ENCODE data around the gene CENPV. TPM values are rescaled to one million over a fixed set of nuclear protein-coding genes. Genes with fewer than 3 reads are reported as not detected.
A peak's percentile ranks its signal among the peaks of the same experiment; 100 is the strongest.

Gene CENPV
- total and polyA plus RNA-seq, 2 of the 13 experiments (the other 11 are each of a cell fraction or from before 2014, with no cell fraction given): 193 to 292 TPM

DNA sequence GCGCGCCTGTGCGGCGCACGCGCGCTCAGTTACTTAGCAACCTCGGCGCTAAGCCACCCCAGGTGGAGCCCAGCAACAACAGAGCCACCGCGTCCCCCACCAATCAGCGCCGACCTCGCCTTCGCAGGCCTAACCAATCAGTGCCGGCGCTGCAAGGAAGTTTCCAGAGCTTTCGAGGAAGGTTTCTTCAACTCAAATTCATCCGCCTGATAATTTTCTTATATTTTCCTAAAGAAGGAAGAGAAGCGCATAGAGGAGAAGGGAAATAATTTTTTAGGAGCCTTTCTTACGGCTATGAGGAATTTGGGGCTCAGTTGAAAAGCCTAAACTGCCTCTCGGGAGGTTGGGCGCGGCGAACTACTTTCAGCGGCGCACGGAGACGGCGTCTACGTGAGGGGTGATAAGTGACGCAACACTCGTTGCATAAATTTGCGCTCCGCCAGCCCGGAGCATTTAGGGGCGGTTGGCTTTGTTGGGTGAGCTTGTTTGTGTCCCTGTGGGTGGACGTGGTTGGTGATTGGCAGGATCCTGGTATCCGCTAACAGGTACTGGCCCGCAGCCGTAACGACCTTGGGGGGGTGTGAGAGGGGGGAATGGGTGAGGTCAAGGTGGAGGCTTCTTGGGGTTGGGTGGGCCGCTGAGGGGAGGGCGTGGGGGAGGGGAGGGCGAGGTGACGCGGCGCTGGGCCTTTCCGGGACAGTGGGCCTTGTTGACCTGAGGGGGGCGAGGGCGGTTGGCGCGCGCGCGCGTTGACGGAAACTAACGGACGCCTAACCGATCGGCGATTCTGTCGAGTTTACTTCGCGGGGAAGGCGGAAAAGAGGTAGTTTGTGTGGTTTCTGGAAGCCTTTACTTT, 27.6 kb upstream of the CENPV start, which contains the start of gene UBB (continued):
- TF ChIP-seq, protein P1, sequence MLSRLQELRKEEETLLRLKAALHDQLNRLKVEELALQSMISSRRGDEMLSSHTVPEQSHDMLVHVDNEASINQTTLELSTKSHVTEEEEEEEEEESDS (CRISPR knock-in tag; IDR thresholded peaks at IDR 0.05; ENCODE audit: borderline replicate concordance): no peak
- TF ChIP-seq FIP1L1 (IDR thresholded peaks at IDR 0.05; ENCODE audit: borderline replicate concordance, insufficient read depth, low read depth, low read length) (no peak), MED1 (CRISPR knock-in tag; IDR thresholded peaks at IDR 0.05) (peak; percentile 73), RFX3 (CRISPR knock-in tag; IDR thresholded peaks at IDR 0.05) (peak; percentile 55; the same call in 1 of the 2 replicates), ZNF724P (CRISPR knock-in tag; IDR thresholded peaks at IDR 0.05; ENCODE audit: borderline replicate concordance) (0 out of 2 replicates have a peak, but pooled peaks have one; percentile 48), SAP130 (CRISPR knock-in tag; IDR thresholded peaks at IDR 0.05; ENCODE audit: low read depth) (peak; percentile 79), ZNF335 (CRISPR knock-in tag; IDR thresholded peaks at IDR 0.05) (no peak), XBP1 (CRISPR knock-in tag; IDR thresholded peaks at IDR 0.05) (0 out of 2 replicates have a peak, but pooled peaks have one; percentile 35), ZFP82 (CRISPR knock-in tag; IDR thresholded peaks at IDR 0.05; ENCODE audit: borderline replicate concordance) (0 out of 2 replicates have a peak, but pooled peaks have one; percentile 74), ZNF256 (CRISPR knock-in tag; conservative IDR thresholded peaks at IDR 0.05) (no peak; the same call in 1 of the 2 replicates), CCDC6 (CRISPR knock-in tag; IDR thresholded peaks at IDR 0.05) (no peak), ZIK1 (CRISPR knock-in tag; IDR thresholded peaks at IDR 0.05; ENCODE audit: borderline replicate concordance, low read depth) (no peak), ZNF616 (CRISPR knock-in tag; IDR thresholded peaks at IDR 0.05; ENCODE audit: low read depth) (no peak), SIN3A (IDR thresholded peaks at IDR 0.05; ENCODE audit: borderline replicate concordance, low read depth, low read length) (peak; percentile 40; the same call in 1 of the 2 replicates)
- TF ChIP-seq, protein P2, sequence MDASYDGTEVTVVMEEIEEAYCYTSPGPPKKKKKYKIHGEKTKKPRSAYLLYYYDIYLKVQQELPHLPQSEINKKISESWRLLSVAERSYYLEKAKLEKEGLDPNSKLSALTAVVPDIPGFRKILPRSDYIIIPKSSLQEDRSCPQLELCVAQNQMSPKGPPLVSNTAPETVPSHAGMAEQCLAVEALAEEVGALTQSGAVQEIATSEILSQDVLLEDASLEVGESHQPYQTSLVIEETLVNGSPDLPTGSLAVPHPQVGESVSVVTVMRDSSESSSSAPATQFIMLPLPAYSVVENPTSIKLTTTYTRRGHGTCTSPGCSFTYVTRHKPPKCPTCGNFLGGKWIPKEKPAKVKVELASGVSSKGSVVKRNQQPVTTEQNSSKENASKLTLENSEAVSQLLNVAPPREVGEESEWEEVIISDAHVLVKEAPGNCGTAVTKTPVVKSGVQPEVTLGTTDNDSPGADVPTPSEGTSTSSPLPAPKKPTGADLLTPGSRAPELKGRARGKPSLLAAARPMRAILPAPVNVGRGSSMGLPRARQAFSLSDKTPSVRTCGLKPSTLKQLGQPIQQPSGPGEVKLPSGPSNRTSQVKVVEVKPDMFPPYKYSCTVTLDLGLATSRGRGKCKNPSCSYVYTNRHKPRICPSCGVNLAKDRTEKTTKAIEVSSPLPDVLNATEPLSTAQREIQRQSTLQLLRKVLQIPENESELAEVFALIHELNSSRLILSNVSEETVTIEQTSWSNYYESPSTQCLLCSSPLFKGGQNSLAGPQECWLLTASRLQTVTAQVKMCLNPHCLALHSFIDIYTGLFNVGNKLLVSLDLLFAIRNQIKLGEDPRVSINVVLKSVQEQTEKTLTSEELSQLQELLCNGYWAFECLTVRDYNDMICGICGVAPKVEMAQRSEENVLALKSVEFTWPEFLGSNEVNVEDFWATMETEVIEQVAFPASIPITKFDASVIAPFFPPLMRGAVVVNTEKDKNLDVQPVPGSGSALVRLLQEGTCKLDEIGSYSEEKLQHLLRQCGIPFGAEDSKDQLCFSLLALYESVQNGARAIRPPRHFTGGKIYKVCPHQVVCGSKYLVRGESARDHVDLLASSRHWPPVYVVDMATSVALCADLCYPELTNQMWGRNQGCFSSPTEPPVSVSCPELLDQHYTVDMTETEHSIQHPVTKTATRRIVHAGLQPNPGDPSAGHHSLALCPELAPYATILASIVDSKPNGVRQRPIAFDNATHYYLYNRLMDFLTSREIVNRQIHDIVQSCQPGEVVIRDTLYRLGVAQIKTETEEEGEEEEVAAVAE (CRISPR knock-in tag; IDR thresholded peaks at IDR 0.05; ENCODE audit: borderline replicate concordance): peak; percentile 92
- TF ChIP-seq, protein P3, sequence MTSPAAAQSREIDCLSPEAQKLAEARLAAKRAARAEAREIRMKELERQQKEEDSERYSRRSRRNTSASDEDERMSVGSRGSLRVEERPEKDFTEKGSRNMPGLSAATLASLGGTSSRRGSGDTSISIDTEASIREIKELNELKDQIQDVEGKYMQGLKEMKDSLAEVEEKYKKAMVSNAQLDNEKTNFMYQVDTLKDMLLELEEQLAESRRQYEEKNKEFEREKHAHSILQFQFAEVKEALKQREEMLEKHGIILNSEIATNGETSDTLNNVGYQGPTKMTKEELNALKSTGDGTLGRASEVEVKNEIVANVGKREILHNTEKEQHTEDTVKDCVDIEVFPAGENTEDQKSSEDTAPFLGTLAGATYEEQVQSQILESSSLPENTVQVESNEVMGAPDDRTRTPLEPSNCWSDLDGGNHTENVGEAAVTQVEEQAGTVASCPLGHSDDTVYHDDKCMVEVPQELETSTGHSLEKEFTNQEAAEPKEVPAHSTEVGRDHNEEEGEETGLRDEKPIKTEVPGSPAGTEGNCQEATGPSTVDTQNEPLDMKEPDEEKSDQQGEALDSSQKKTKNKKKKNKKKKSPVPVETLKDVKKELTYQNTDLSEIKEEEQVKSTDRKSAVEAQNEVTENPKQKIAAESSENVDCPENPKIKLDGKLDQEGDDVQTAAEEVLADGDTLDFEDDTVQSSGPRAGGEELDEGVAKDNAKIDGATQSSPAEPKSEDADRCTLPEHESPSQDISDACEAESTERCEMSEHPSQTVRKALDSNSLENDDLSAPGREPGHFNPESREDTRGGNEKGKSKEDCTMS (CRISPR knock-in tag; conservative IDR thresholded peaks at IDR 0.05): no peak
- TF ChIP-seq, protein P4, sequence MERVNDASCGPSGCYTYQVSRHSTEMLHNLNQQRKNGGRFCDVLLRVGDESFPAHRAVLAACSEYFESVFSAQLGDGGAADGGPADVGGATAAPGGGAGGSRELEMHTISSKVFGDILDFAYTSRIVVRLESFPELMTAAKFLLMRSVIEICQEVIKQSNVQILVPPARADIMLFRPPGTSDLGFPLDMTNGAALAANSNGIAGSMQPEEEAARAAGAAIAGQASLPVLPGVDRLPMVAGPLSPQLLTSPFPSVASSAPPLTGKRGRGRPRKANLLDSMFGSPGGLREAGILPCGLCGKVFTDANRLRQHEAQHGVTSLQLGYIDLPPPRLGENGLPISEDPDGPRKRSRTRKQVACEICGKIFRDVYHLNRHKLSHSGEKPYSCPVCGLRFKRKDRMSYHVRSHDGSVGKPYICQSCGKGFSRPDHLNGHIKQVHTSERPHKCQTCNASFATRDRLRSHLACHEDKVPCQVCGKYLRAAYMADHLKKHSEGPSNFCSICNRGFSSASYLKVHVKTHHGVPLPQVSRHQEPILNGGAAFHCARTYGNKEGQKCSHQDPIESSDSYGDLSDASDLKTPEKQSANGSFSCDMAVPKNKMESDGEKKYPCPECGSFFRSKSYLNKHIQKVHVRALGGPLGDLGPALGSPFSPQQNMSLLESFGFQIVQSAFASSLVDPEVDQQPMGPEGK (CRISPR knock-in tag; IDR thresholded peaks at IDR 0.05): peak; percentile 73; the same call in 1 of the 2 replicates
- TF ChIP-seq, protein P5, sequence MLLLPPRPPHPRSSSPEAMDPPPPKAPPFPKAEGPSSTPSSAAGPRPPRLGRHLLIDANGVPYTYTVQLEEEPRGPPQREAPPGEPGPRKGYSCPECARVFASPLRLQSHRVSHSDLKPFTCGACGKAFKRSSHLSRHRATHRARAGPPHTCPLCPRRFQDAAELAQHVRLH (CRISPR knock-in tag; IDR thresholded peaks at IDR 0.05; ENCODE audit: borderline replicate concordance, low read depth): 0 out of 2 replicates have a peak, but pooled peaks have one; percentile 25

Data from HepG2 (cell line).